Suppressor macrophage treated with lipopolysaccharide for 1 hour (primary cell): ENCODE measurements around the gene RNF225.
"Not testable (repeated sequence)": the region's sequence is repeated elsewhere in the genome, so short reads cannot be mapped to it uniquely, and the experiment has no call there.

Source experiments
- DNase-seq, 3 donors: peaks; one replicate each; pipeline ENCODE4 v3.0.0-alpha.2; 2020 to 2022

The RNF225 gene

DNA sequence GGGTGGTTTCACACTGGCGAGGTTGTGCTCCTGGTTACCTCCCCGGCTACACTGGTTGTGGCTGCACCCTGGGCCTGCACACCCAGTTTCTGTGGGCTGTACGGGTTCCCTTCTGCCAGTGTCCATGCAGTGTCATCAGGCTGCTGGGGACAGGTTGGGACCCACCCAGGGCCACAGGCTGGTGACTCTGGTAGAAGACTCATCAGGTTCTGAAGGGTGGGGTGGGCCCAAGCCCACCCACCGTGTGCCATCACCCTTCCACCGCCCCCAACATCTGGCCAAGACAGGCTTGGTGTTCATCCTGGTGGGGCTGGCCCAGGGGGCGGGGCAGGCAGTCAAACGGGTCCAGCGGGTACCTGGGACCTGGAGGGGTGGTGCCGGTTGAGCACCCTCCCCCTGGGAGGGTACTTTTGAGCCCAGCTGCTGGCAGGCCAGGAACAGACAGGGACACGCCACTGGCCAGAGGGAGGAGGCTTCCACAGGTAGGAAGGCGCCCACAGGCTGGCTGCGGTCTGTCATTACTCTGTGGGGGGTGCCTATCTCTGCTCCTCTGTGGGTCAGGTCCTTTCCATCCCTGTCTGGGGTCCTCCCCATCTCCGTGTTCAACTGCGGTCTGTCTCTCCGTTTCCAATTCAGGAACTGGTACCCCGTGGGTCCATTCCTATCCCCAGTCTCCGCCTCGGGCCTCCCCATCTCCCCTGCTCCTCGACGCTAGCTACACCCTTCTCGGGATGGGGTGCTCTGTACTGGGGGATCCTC, at the start of gene RNF225:
Gene RNF225 (plus strand): TSS at position 437 of the 759 bp plus-strand sequence. CDS start 434 bp downstream, outside the sequence.
- DNase-seq, result peak in 1 of 3 donors; percentile 6

GRCh38 chr19:58346961-58347929, 48.2 kb upstream of the RNF225 start:
- DNase-seq, result peak; percentile 77 to 93 (median 81)

DNA sequence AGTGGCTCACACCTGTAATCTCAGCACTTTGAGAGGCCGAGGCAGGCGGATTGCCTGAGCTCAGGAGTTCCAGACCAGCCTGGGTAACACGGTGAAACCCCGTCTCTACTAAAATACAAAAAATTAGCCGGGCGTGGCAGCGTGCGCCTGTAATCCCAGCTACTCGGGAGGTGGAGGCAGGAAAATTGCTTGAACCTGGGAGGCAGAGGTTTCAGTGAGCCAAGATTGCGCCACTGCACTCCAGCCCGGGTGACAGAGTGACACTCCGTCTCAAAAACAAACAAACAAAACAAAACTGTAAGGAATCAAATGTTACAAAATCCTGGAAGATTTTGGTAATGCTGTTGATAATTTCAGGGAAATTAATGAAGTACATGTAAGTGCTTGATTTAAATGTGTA, 47.4 kb upstream of the RNF225 start:
- DNase-seq, result not testable (repeated sequence)

GRCh38 chr19:58349590-58349989, 45.9 kb upstream of the RNF225 start:
- DNase-seq, result no peak

- no peak for DNase-seq
Measured at GRCh38 chr19:58350001-58350861, 45.2 kb upstream of the RNF225 start.

- DNase-seq, result no peak
Measured at GRCh38 chr19:58350871-58351557, 44.4 kb upstream of the RNF225 start.

DNA sequence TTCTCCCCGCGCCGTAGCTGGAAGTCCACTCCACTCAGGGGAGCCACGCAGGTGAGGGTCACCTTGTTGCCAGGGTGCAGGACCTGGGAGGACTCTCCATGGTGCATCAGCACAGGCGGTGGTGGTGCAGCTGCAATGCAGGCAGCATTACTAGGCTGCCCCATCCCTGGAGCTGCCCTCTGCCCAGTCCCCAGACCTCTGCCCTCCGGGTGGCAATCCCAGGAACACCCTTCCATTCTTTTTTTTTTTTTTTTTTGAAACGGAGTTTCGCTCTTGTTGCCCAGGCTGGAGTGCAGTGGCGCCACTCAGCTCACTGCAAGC, 43.9 kb upstream of the RNF225 start:
- no peak for DNase-seq

DNA sequence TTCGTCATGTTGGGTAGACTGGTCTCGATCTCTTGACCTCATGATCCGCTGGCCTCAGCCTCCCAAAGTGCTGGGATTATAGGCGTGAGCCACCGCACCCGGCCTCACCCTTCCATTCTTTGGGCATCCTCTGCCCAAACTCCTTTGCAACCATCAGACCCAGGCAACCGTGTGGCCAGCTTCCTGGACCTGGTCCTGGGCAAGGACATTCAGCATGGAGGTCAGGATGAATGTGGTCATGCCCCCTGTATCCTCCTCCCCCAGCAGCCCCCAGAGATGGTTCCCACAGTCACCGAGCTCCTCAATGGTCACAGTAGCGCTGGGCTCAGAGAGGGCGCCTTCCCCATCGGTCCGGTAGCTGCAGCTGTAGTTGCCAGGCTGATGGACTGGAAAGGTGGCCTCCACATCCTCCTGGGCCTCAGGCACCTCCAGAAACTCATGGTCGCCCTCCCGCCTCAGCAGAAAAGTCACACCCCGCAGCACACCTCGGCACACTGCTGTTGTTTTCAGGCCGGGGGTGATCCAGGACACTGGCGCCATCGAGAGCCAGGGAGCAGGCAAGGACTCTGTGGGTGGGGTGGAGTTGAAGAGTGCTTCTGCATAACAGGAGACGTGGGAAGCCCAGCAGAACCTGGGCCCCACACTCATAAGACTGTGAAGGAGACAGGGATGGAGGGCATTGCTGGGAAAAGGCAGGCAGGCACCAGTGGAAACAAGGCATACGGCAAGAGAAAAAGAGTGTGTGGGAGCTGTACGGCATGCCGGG, 43.3 kb upstream of the RNF225 start:
- no peak for DNase-seq

- no peak for DNase-seq
Measured at GRCh38 chr19:58352760-58353671, 42.4 kb upstream of the RNF225 start, which contains the start of gene A1BG. Gene A1BG (minus strand): TSS chr19:58353492. CDS start chr19:58353437, 55 bp downstream.

- no peak for DNase-seq
Measured at GRCh38 chr19:58353717-58354477, 41.6 kb upstream of the RNF225 start.

DNA sequence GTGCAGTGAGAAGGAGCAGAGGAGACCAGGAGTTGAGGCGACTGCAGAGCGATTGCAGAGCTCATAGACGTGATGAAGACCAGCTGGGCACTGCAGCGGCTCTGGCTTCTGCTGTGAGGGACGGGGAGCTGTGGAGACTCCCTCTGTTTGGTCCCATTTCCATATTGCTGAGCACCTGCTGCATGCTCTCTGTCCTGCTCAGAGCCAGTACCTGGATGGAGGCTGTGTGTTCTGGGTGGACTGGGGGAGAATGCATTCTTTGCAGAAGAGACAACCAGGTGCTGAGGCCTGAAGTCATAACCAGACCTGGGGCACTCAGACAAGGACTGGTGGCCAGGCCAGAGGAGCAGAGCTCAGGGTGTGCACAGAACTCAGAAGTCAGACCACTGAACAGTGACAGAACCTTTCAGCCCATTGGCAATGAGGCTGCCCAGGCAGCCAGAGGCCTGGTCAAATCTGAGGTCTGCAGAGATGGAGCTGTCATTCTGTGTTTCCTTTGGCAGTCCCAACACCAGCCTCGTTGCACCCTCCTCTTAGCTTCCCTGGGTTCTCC, 40.9 kb upstream of the RNF225 start:
- DNase-seq, result no peak

GRCh38 chr19:58355215-58355796, 40.1 kb upstream of the RNF225 start:
- no peak for DNase-seq

- DNase-seq, result no peak
Measured at GRCh38 chr19:58355908-58356765, 39.3 kb upstream of the RNF225 start.

- DNase-seq, result no peak
Measured at GRCh38 chr19:58356766-58357480, 38.5 kb upstream of the RNF225 start.

GRCh38 chr19:58357481-58358145, 37.8 kb upstream of the RNF225 start:
- DNase-seq, result no peak

GRCh38 chr19:58361900-58362271, 33.6 kb upstream of the RNF225 start:
- peak; percentile 32 to 55 (median 33) for DNase-seq
